A549 (cell line): ENCODE data around the gene NPY5R. TPM values are rescaled to one million over a fixed set of nuclear protein-coding genes. Genes with fewer than 3 reads are reported as not detected.
A peak's percentile ranks its signal among the peaks of the same experiment; 100 is the strongest.

Experiments used
- ATAC-seq, 2 experiments: fragments of 200-7000 bp in 1 of 2; fragments of >200 bp in 1 of 2; cut with Nextera tagmentation in 1 of 2; cut with Tn5 transposase in 1 of 2; 3 replicates each; pipeline versions ENCODE4 v1.8.0 to v1.9.1; 2018 to 2020; ENCODE audit warnings: mild to moderate bottlenecking in 1 of 2, moderate library complexity in 1 of 2
- CTCF ChIA-PET: fragments of 300-600 bp; sonication (Branson Sonifier 250); formaldehyde crosslinking; extraction: SDS; loops from one replicate; lab custom pipeline; 2021; ENCODE audit warnings: antibody characterized with exemption, inconsistent platforms; lab: Yijun Ruan, JAX
- POLR2A ChIA-PET: fragments of 350-600 bp; formaldehyde crosslinking; extraction: SDS; loops from one replicate; lab custom pipeline; 2021; ENCODE audit warnings: antibody characterized with exemption, inconsistent platforms; lab: Yijun Ruan, JAX
- DNase-seq, 2 experiments: peaks; one replicate each; pipeline versions ENCODE4 v3.0.0 to v3.0.0-alpha.2; 2011 to 2016; ENCODE audit warnings: low read depth in 1 of 2, low spot score in 1 of 2
- FAIRE-seq: peaks from 2 replicates; lab custom pipeline; 2011; peaks lifted over from hg19 to GRCh38; lab: Jason Lieb, UNC
- H3K27ac ChIP-seq, 2 experiments: fragments of >200 bp; sonication (Bioruptor Twin); formaldehyde crosslinking; 3 replicates each; pipeline ENCODE4 v1.5.1; 2016 to 2017
- H3K4me1 ChIP-seq: fragments of >200 bp; sonication (Bioruptor Twin); formaldehyde crosslinking; 3 replicates; pipeline ENCODE4 v1.6.1; 2016
- H3K4me2 ChIP-seq: fragments of >200 bp; sonication (Bioruptor Twin); formaldehyde crosslinking; 3 replicates; pipeline ENCODE4 v1.6.1; 2016
- H3K4me3 ChIP-seq: fragments of >200 bp; sonication (Bioruptor Twin); formaldehyde crosslinking; 3 replicates; pipeline ENCODE4 v1.5.1; 2016
- H3K9me3 ChIP-seq: fragments of >200 bp; sonication (Bioruptor Twin); formaldehyde crosslinking; 3 replicates; pipeline ENCODE4 v1.6.1; 2016
- BCL3 ChIP-seq: fragments of >200 bp; sonication (Bioruptor Twin); formaldehyde crosslinking; IDR thresholded peaks from 3 replicates; pipeline ENCODE4 v1.6.1; 2016
- BHLHE40 ChIP-seq: IDR thresholded peaks from 2 replicates; pipeline ENCODE4 v1.6.1; 2012; ENCODE audit warnings: low read depth, low read length, inconsistent platforms
- CBX8 ChIP-seq: fragments of 200-600 bp; sonication (generic); IDR thresholded peaks from 2 replicates; pipeline ENCODE4 v1.6.1; 2016
- CEBPB ChIP-seq, 2 experiments: fragments of >200 bp in 1 of 2; sonication (Bioruptor Twin) in 1 of 2; formaldehyde crosslinking in 1 of 2; IDR thresholded peaks; 2 replicates each; pipeline ENCODE4 v1.6.1; 2012 to 2016
- CHD4 ChIP-seq: fragments of 200-600 bp; sonication (generic); IDR thresholded peaks from 2 replicates; pipeline ENCODE4 v1.6.1; 2016; ENCODE audit warnings: antibody characterized with exemption, mild to moderate bottlenecking, borderline replicate concordance
- EHF ChIP-seq: fragments of 250-450 bp; sonication (Bioruptor Pico); IDR thresholded peaks from 2 replicates; pipeline ENCODE4 v1.5.0; 2020; ENCODE audit warnings: mild to moderate bottlenecking
- EP300 ChIP-seq, 2 experiments: fragments of >200 bp; sonication (Bioruptor Twin); formaldehyde crosslinking; IDR thresholded peaks; 2 replicates in 1 of 2; 3 replicates in 1 of 2; pipeline ENCODE4 v1.6.1; 2016 to 2017
- FOSL2 ChIP-seq, 2 experiments: fragments of 450-650 bp in 1 of 2; fragments of >200 bp in 1 of 2; sonication (Bioruptor Twin) in 1 of 2; formaldehyde crosslinking; IDR thresholded peaks; 2 replicates each; pipeline versions ENCODE4 v1.5.0 to v1.6.1; 2016 to 2020; ENCODE audit warnings: mild to moderate bottlenecking in 1 of 2, moderate library complexity in 1 of 2
- FOXS1 ChIP-seq: fragments of 250-450 bp; sonication (Bioruptor Pico); IDR thresholded peaks from 2 replicates; pipeline ENCODE4 v1.5.0; 2020; ENCODE audit warnings: mild to moderate bottlenecking, moderate library complexity
- GATA3 ChIP-seq: IDR thresholded peaks from 2 replicates; pipeline ENCODE4 v1.6.1; 2012; ENCODE audit warnings: borderline replicate concordance
- HDAC2 ChIP-seq: fragments of 200-600 bp; sonication (generic); IDR thresholded peaks from 2 replicates; pipeline ENCODE4 v1.6.1; 2016
- HES2 ChIP-seq: fragments of >200 bp; sonication (Bioruptor Twin); formaldehyde crosslinking; IDR thresholded peaks from 2 replicates; pipeline ENCODE4 v1.6.1; 2016
- HEYL ChIP-seq: fragments of 250-450 bp; sonication (Bioruptor Pico); IDR thresholded peaks from 2 replicates; pipeline ENCODE4 v1.8.0; 2021; ENCODE audit warnings: mild to moderate bottlenecking, moderate library complexity
- HMGXB4 ChIP-seq: fragments of 250-450 bp; sonication (Bioruptor Pico); IDR thresholded peaks from 2 replicates; pipeline ENCODE4 v1.5.0; 2021; ENCODE audit warnings: mild to moderate bottlenecking, moderate library complexity, borderline replicate concordance
- HOXA7 ChIP-seq: fragments of 250-450 bp; sonication (Bioruptor Pico); IDR thresholded peaks from 2 replicates; pipeline ENCODE4 v1.5.0; 2020; ENCODE audit warnings: mild to moderate bottlenecking, moderate library complexity
- HOXB13 ChIP-seq: fragments of 250-450 bp; sonication (Bioruptor Pico); IDR thresholded peaks from 2 replicates; pipeline ENCODE4 v1.5.0; 2020; ENCODE audit warnings: low read depth, mild to moderate bottlenecking, moderate library complexity
- KDM5A ChIP-seq: fragments of 200-600 bp; sonication (generic); IDR thresholded peaks from 2 replicates; pipeline ENCODE4 v1.6.1; 2016; ENCODE audit warnings: antibody characterized with exemption, mild to moderate bottlenecking
- MYC ChIP-seq: IDR thresholded peaks from 2 replicates; pipeline ENCODE4 v1.6.1; 2012; ENCODE audit warnings: mild to moderate bottlenecking, inconsistent platforms, low read length, improper control_type of control experiment, borderline replicate concordance
- NFE2L2 ChIP-seq: fragments of 150-350 bp; conservative IDR thresholded peaks from 2 replicates; pipeline ENCODE4 v1.6.1; 2014; ENCODE audit warnings: low read length
- PBX3 ChIP-seq: IDR thresholded peaks from 2 replicates; pipeline ENCODE4 v1.6.1; 2012
- POLR2AphosphoS2 ChIP-seq: conservative IDR thresholded peaks from 2 replicates; pipeline ENCODE4 v1.6.1; 2012; ENCODE audit warnings: low read length, improper control_type of control experiment, inconsistent platforms
- RAD21 ChIP-seq, 2 experiments: fragments of >200 bp in 1 of 2; sonication (Bioruptor Twin) in 1 of 2; formaldehyde crosslinking in 1 of 2; IDR thresholded peaks in 1 of 2; conservative IDR thresholded peaks in 1 of 2; 2 replicates in 1 of 2; 3 replicates in 1 of 2; pipeline ENCODE4 v1.6.1; 2012 to 2018; ENCODE audit warnings: inconsistent platforms in 1 of 2
- RARB ChIP-seq: fragments of 250-450 bp; sonication (Bioruptor Pico); IDR thresholded peaks from 2 replicates; pipeline ENCODE4 v1.8.0; 2021; ENCODE audit warnings: mild to moderate bottlenecking, moderate library complexity
- RCOR1 ChIP-seq: fragments of 150-350 bp; IDR thresholded peaks from 2 replicates; pipeline ENCODE4 v1.6.1; 2014; ENCODE audit warnings: antibody characterized with exemption, low read length, low read depth
- RNF2 ChIP-seq: fragments of 200-600 bp; sonication (generic); IDR thresholded peaks from 2 replicates; pipeline ENCODE4 v1.6.1; 2016; ENCODE audit warnings: low read depth, mild to moderate bottlenecking, antibody characterized with exemption, moderate library complexity, borderline replicate concordance
- ZC3H11A ChIP-seq: fragments of 450-650 bp; IDR thresholded peaks from 2 replicates; pipeline ENCODE4 v1.6.1; 2014; ENCODE audit warnings: antibody characterized with exemption, mild to moderate bottlenecking
- ZFP36 ChIP-seq: fragments of 450-650 bp; IDR thresholded peaks from 2 replicates; pipeline ENCODE4 v1.6.1; 2014; ENCODE audit warnings: borderline replicate concordance; ENCODE audit not compliant: partially characterized antibody
- ZNF302 ChIP-seq: fragments of 250-450 bp; sonication (Bioruptor Pico); IDR thresholded peaks from 2 replicates; pipeline ENCODE4 v1.9.0; 2021; ENCODE audit warnings: inconsistent platforms, mild to moderate bottlenecking, moderate library complexity
- WGBS: methylation state at CpG from one replicate; pipeline ENCODE4 v1.1.6; 2017; ENCODE audit errors: missing lambda C conversion rate; 5-methylcytosine and 5-hydroxymethylcytosine counted together
- polyA minus RNA-seq: library from RNA; depleted of rRNA, polyadenylated mRNA; stranded (reverse); fragments of >200 nt; gene quantifications from 2 replicates; pipeline ENCODE4 v1.2.3, GENCODE V29; 2011; rRNA and poly(A)+ RNA removed
- polyA plus RNA-seq, 4 experiments: library from polyadenylated mRNA; depleted of rRNA in 3 of 4; stranded (reverse); fragments of >200 nt; fragmentation: RNase III in 1 of 4; extraction: RNeasy Plus Mini Kit Qiagen cat#74134 plus additional on column Dnase treatment in 1 of 4; gene quantifications; 2 replicates in 3 of 4; 3 replicates in 1 of 4; pipeline ENCODE4 v1.2.3, GENCODE V29; 2011 to 2017
- TF ChIP-seq, protein P1 (sequence below): fragments of >200 bp; sonication (Bioruptor Twin); formaldehyde crosslinking; IDR thresholded peaks from 3 replicates; pipeline ENCODE4 v1.5.1; 2016
- TF ChIP-seq, protein P2 (sequence below): fragments of 250-450 bp; sonication (Bioruptor Pico); IDR thresholded peaks from 2 replicates; pipeline ENCODE4 v1.5.0; 2020; ENCODE audit warnings: low read depth, mild to moderate bottlenecking, moderate library complexity

The NPY5R gene
- 0.11 and 0.13 TPM in 2 replicates for polyA plus RNA-seq (2011; rRNA removed)
- polyA plus RNA-seq (2012; cell fraction: cytosol; rRNA removed): not detected in 2 replicates
- not detected in 2 replicates for polyA plus RNA-seq (2012; cell fraction: nucleus; rRNA removed)
- polyA plus RNA-seq (2017; fragmentation: RNase III; extraction: RNeasy Plus Mini Kit Qiagen cat#74134 plus additional on column Dnase treatment): not detected in 3 replicates
- polyA minus RNA-seq: not detected in 2 replicates

DNA sequence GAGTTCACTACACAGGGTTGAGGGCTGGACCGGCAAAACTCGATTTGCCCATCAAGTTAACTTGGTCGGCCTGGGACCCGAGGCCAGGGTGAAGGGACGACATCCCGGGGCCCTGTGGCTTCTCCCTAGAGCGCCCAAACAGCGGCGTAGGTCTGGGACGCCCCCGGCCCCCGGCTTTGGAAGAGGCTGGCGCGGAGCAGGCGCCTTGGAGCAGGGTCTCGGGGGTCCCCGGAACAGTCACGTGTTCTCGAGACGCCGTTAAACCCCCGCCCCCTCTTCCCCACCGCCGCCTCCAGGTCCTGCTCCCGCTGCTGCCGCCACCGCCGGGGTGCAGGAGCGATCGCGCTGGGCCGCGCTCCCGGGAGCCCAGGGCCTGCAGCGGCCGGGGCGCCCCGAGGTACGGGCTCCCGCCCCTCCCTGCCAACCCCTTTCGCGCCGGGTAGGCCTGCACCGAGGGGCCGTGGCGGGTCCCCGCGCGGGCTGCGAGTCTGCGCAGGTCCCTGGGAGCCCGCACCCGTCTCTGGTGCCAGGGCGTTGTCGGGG is at the start of gene NPY5R:
Gene NPY5R (plus strand): TSS at position 289 of the 543 bp plus-strand sequence. CDS start 6,382 bp downstream, outside the sequence.
- FAIRE-seq (no peak), DNase-seq (no peak), ATAC-seq (peak; percentile 74 to 80; a peak in 5 of 6 replicates)
- H3K27ac ChIP-seq: no peak within 1 kb of the TSS
- TF ChIP-seq BHLHE40: no peak
- no peak for TF ChIP-seq HEYL (CRISPR knock-in tag)
- TF ChIP-seq ZC3H11A: no peak
- no peak for TF ChIP-seq HDAC2
- no peak for TF ChIP-seq MYC
- no peak for TF ChIP-seq RARB (CRISPR knock-in tag)
- no peak for TF ChIP-seq RNF2
- no peak for TF ChIP-seq RCOR1
- no peak for TF ChIP-seq PBX3
- TF ChIP-seq RAD21 (conservative IDR thresholded peaks at IDR 0.05 in 1 of 2, IDR thresholded peaks at IDR 0.05 in 1 of 2): no peak
- no peak for TF ChIP-seq FOSL2 (IDR thresholded peaks at IDR 0.05)
- TF ChIP-seq FOSL2 (CRISPR knock-in tag; IDR thresholded peaks at IDR 0.05): no peak
- no peak for TF ChIP-seq EP300 (IDR thresholded peaks at IDR 0.05)
- no peak for TF ChIP-seq GATA3
- no peak for TF ChIP-seq CHD4
- TF ChIP-seq NFE2L2: no peak
- no peak for TF ChIP-seq HES2
- ChIA-PET CTCF (interaction anchor here (1.4 to 2.8 kb wide), 2 partner anchors 11 kb away, joined by 5 to 15 read pairs; partner anchors contain the start of gene NPY1R), POLR2A (no interaction called here)
- H3K4me3 ChIP-seq: peak within 1 kb of the TSS; percentile 36
- no peaks in the 10 kb centered on the region for H3K9me3 ChIP-seq
- WGBS: 23% methylated on average over 4 of the region's 55 CpGs
- peaks cover 7% of the 10 kb centered on the region; the same call in 1 of the 3 replicates for H3K4me1 ChIP-seq
- H3K4me2 ChIP-seq: peak within 1 kb of the TSS; percentile 81

- CTCF ChIA-PET: no interaction called here
- no peak overlapping the region for H3K27ac ChIP-seq
- H3K9me3 ChIP-seq: no peaks in the 10 kb centered on the region
- ATAC-seq: no peak
- POLR2A ChIA-PET: no interaction called here
- no peak for FAIRE-seq
- H3K4me1 ChIP-seq: no peaks in the 10 kb centered on the region
- H3K4me3 ChIP-seq: no peak overlapping the region
- H3K4me2 ChIP-seq: no peak overlapping the region
- DNase-seq: no peak
- 25% methylated on average over 3 of the region's 3 CpGs for WGBS
- TF ChIP-seq RARB (CRISPR knock-in tag): no peak
- no peak for TF ChIP-seq HEYL (CRISPR knock-in tag)
- TF ChIP-seq CEBPB (IDR thresholded peaks at IDR 0.05): no peak
- TF ChIP-seq HOXA7 (CRISPR knock-in tag): no peak
- TF ChIP-seq EHF (CRISPR knock-in tag): no peak
- TF ChIP-seq, protein P1, sequence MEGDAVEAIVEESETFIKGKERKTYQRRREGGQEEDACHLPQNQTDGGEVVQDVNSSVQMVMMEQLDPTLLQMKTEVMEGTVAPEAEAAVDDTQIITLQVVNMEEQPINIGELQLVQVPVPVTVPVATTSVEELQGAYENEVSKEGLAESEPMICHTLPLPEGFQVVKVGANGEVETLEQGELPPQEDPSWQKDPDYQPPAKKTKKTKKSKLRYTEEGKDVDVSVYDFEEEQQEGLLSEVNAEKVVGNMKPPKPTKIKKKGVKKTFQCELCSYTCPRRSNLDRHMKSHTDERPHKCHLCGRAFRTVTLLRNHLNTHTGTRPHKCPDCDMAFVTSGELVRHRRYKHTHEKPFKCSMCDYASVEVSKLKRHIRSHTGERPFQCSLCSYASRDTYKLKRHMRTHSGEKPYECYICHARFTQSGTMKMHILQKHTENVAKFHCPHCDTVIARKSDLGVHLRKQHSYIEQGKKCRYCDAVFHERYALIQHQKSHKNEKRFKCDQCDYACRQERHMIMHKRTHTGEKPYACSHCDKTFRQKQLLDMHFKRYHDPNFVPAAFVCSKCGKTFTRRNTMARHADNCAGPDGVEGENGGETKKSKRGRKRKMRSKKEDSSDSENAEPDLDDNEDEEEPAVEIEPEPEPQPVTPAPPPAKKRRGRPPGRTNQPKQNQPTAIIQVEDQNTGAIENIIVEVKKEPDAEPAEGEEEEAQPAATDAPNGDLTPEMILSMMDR: no peak
- no peak for TF ChIP-seq GATA3
- TF ChIP-seq POLR2AphosphoS2: no peak
- TF ChIP-seq HMGXB4 (CRISPR knock-in tag): no peak
- TF ChIP-seq ZNF302 (CRISPR knock-in tag): no peak
- TF ChIP-seq KDM5A: no peak
- TF ChIP-seq FOXS1 (CRISPR knock-in tag): no peak
- TF ChIP-seq CBX8: no peak
- no peak for TF ChIP-seq HES2
- TF ChIP-seq ZFP36: no peak
- TF ChIP-seq HOXB13 (CRISPR knock-in tag): no peak
- no peak for TF ChIP-seq BCL3
- TF ChIP-seq, protein P2, sequence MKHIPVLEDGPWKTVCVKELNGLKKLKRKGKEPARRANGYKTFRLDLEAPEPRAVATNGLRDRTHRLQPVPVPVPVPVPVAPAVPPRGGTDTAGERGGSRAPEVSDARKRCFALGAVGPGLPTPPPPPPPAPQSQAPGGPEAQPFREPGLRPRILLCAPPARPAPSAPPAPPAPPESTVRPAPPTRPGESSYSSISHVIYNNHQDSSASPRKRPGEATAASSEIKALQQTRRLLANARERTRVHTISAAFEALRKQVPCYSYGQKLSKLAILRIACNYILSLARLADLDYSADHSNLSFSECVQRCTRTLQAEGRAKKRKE (CRISPR knock-in tag): no peak
Observed at GRCh38 chr4:163295138-163295537, 48.6 kb upstream of the NPY5R start.
